ENCODE data around the gene RDH13. TPM values are rescaled to one million over a fixed set of nuclear protein-coding genes. Genes with fewer than 3 reads are reported as not detected.

The RDH13 gene
- total and polyA plus RNA-seq, 10 donors = 4.6 to 31.5 (median 17.2) TPM

- no peak overlapping the region for H3K4me3 ChIP-seq
- intact Hi-C loops (cut with DNase I; ENCODE audit: low total_unique reads) = no loop called here
- no peak for TF ChIP-seq CTCF (IDR thresholded peaks at IDR 0.05 in 8 of 11, conservative IDR thresholded peaks at IDR 0.05 in 3 of 11)
- no peak for TF ChIP-seq POLR2AphosphoS5 (IDR thresholded peaks at IDR 0.05)
- no peak for TF ChIP-seq POLR2A (IDR thresholded peaks at IDR 0.05)
- peaks cover 0 to 90% (median 43%) of the 10 kb centered on the region in 6 donors for H3K36me3 ChIP-seq
- 83 to 92% (median 85%) methylated on average over 8 to 10 of the region's 10 CpGs for WGBS, 5 donors
- no peak for DNase-seq
- no peak overlapping the region for H3K27ac ChIP-seq
- H3K4me1 ChIP-seq = peaks cover 5 to 36% (median 26%) of the 10 kb centered on the region in 6 donors
- H3K27me3 ChIP-seq (replicated peaks in 1 of 7) = no peaks in the 10 kb centered on the region
- H3K9me3 ChIP-seq = peaks cover 0 to 10% (median 8%) of the 10 kb centered on the region in 8 donors
These were observed 38.3 kb upstream of the RDH13 start for GRCh38 chr19:55101261-55101660.

GRCh38 chr19:55099557-55100506 lies 36.9 kb upstream of the RDH13 start:
- Histone ChIP-seq H3K27me3 (replicated peaks in 1 of 7) (no peaks in the 10 kb centered on the region), H3K9me3 (peaks cover 0 to 10% (median 8%) of the 10 kb centered on the region in 8 donors), H3K4me3 (no peak overlapping the region), H3K27ac (peak overlapping the region in 3 of 8 donors; percentile 59 to 66 (median 63)), H3K36me3 (peaks cover 0 to 90% (median 57%) of the 10 kb centered on the region in 6 donors), H3K4me1 (peaks cover 5 to 36% (median 26%) of the 10 kb centered on the region in 6 donors)
- TF ChIP-seq POLR2A (IDR thresholded peaks at IDR 0.05) = no peak
- TF ChIP-seq POLR2AphosphoS5 (IDR thresholded peaks at IDR 0.05) = peak in 2 of 3 donors; percentile 19 to 42
- intact Hi-C loops (cut with DNase I; ENCODE audit: low total_unique reads) = no loop called here
- WGBS, 5 donors = 80 to 91% (median 84%) methylated on average over 23 to 27 of the region's 27 CpGs
- no peak for DNase-seq

GRCh38 chr19:55098716-55099556 lies 36.0 kb upstream of the RDH13 start:
- intact Hi-C loops (cut with DNase I; ENCODE audit: low total_unique reads) = no loop called here
- Histone ChIP-seq H3K27me3 (replicated peaks in 1 of 7) (no peaks in the 10 kb centered on the region), H3K36me3 (peaks cover 0 to 92% (median 64%) of the 10 kb centered on the region in 6 donors), H3K4me1 (peaks cover 5 to 36% (median 26%) of the 10 kb centered on the region in 6 donors), H3K4me3 (no peak overlapping the region), H3K9me3 (peaks cover 0 to 10% (median 8%) of the 10 kb centered on the region in 8 donors), H3K27ac (peak overlapping the region in 6 of 8 donors; percentile 30 to 66 (median 58))
- 51 to 80% (median 75%) methylated on average over 7 to 27 of the region's 27 CpGs for WGBS, 5 donors
- no peak for DNase-seq
- TF ChIP-seq POLR2A (IDR thresholded peaks at IDR 0.05) (no peak), CTCF (IDR thresholded peaks at IDR 0.05 in 8 of 11, conservative IDR thresholded peaks at IDR 0.05 in 3 of 11) (peak in 8 of 11 experiments; percentile 35 to 65 (median 52)), POLR2AphosphoS5 (IDR thresholded peaks at IDR 0.05) (peak in 2 of 3 donors; percentile 55 to 72)
